NB4 (cell line): Measurements from ENCODE around the gene NTN5.

ENCODE experiments used
- MAX ChIP-seq: IDR thresholded peaks from 2 replicates; pipeline ENCODE4 v1.6.1; 2011; ENCODE audit warnings: low read depth, low read length
- MYC ChIP-seq: IDR thresholded peaks from 2 replicates; pipeline ENCODE4 v1.6.1; 2011; ENCODE audit warnings: low read depth, low read length
- POLR2A ChIP-seq: IDR thresholded peaks from 2 replicates; pipeline ENCODE4 v1.6.1; 2011; ENCODE audit warnings: mild to moderate bottlenecking; ENCODE audit not compliant: insufficient read length; ENCODE audit errors: extremely low read depth
- TF ChIP-seq, protein P1 (sequence below): IDR thresholded peaks from one replicate; pipeline ENCODE4 v1.5.1; 2012; ENCODE audit warnings: low read depth, low read length

GRCh38 chr19:48687776-48688175 is 15.0 kb upstream of the NTN5 start:
- TF ChIP-seq POLR2A (no peak), MAX (no peak), MYC (no peak)
- TF ChIP-seq, protein P1, sequence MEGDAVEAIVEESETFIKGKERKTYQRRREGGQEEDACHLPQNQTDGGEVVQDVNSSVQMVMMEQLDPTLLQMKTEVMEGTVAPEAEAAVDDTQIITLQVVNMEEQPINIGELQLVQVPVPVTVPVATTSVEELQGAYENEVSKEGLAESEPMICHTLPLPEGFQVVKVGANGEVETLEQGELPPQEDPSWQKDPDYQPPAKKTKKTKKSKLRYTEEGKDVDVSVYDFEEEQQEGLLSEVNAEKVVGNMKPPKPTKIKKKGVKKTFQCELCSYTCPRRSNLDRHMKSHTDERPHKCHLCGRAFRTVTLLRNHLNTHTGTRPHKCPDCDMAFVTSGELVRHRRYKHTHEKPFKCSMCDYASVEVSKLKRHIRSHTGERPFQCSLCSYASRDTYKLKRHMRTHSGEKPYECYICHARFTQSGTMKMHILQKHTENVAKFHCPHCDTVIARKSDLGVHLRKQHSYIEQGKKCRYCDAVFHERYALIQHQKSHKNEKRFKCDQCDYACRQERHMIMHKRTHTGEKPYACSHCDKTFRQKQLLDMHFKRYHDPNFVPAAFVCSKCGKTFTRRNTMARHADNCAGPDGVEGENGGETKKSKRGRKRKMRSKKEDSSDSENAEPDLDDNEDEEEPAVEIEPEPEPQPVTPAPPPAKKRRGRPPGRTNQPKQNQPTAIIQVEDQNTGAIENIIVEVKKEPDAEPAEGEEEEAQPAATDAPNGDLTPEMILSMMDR: no peak
